A549 (cell line): ENCODE results near the gene PLIN3. TPM values are rescaled to one million over a fixed set of nuclear protein-coding genes. Genes with fewer than 3 reads are reported as not detected.

Experiments used
- ATAC-seq, 2 experiments: fragments of 200-7000 bp in 1 of 2; fragments of >200 bp in 1 of 2; cut with Nextera tagmentation in 1 of 2; cut with Tn5 transposase in 1 of 2; 3 replicates each; pipeline versions ENCODE4 v1.8.0 to v1.9.1; 2018 to 2020; ENCODE audit warnings: mild to moderate bottlenecking in 1 of 2, moderate library complexity in 1 of 2
- CTCF ChIA-PET: fragments of 300-600 bp; sonication (Branson Sonifier 250); formaldehyde crosslinking; extraction: SDS; loops from one replicate; lab custom pipeline; 2021; ENCODE audit warnings: antibody characterized with exemption, inconsistent platforms; lab: Yijun Ruan, JAX
- POLR2A ChIA-PET: fragments of 350-600 bp; formaldehyde crosslinking; extraction: SDS; loops from one replicate; lab custom pipeline; 2021; ENCODE audit warnings: antibody characterized with exemption, inconsistent platforms; lab: Yijun Ruan, JAX
- DNase-seq, 2 experiments: peaks; one replicate each; pipeline versions ENCODE4 v3.0.0 to v3.0.0-alpha.2; 2011 to 2016; ENCODE audit warnings: low read depth in 1 of 2, low spot score in 1 of 2
- FAIRE-seq: peaks from 2 replicates; lab custom pipeline; 2011; peaks lifted over from hg19 to GRCh38; lab: Jason Lieb, UNC
- H3K27ac ChIP-seq, 2 experiments: fragments of >200 bp; sonication (Bioruptor Twin); formaldehyde crosslinking; 3 replicates each; pipeline ENCODE4 v1.5.1; 2016 to 2017
- H3K4me1 ChIP-seq: fragments of >200 bp; sonication (Bioruptor Twin); formaldehyde crosslinking; 3 replicates; pipeline ENCODE4 v1.6.1; 2016
- H3K4me2 ChIP-seq: fragments of >200 bp; sonication (Bioruptor Twin); formaldehyde crosslinking; 3 replicates; pipeline ENCODE4 v1.6.1; 2016
- H3K4me3 ChIP-seq: fragments of >200 bp; sonication (Bioruptor Twin); formaldehyde crosslinking; 3 replicates; pipeline ENCODE4 v1.5.1; 2016
- H3K9me3 ChIP-seq: fragments of >200 bp; sonication (Bioruptor Twin); formaldehyde crosslinking; 3 replicates; pipeline ENCODE4 v1.6.1; 2016
- BHLHE40 ChIP-seq: IDR thresholded peaks from 2 replicates; pipeline ENCODE4 v1.6.1; 2012; ENCODE audit warnings: low read depth, low read length, inconsistent platforms
- CBX8 ChIP-seq: fragments of 200-600 bp; sonication (generic); IDR thresholded peaks from 2 replicates; pipeline ENCODE4 v1.6.1; 2016
- CEBPB ChIP-seq, 2 experiments: fragments of >200 bp in 1 of 2; sonication (Bioruptor Twin) in 1 of 2; formaldehyde crosslinking in 1 of 2; IDR thresholded peaks; 2 replicates each; pipeline ENCODE4 v1.6.1; 2012 to 2016
- CHD4 ChIP-seq: fragments of 200-600 bp; sonication (generic); IDR thresholded peaks from 2 replicates; pipeline ENCODE4 v1.6.1; 2016; ENCODE audit warnings: antibody characterized with exemption, mild to moderate bottlenecking, borderline replicate concordance
- CTCF ChIP-seq: fragments of >200 bp; sonication (Bioruptor Twin); formaldehyde crosslinking; IDR thresholded peaks from 3 replicates; pipeline ENCODE4 v1.5.1; 2016
- EHMT2 ChIP-seq: fragments of 200-600 bp; sonication (generic); IDR thresholded peaks from 2 replicates; pipeline ENCODE4 v1.6.1; 2016; ENCODE audit warnings: antibody characterized with exemption, low read depth, mild to moderate bottlenecking, moderate library complexity
- FOSB ChIP-seq: fragments of 250-450 bp; sonication (Bioruptor Pico); IDR thresholded peaks from 2 replicates; pipeline ENCODE4 v1.5.0; 2020; ENCODE audit warnings: mild to moderate bottlenecking, moderate library complexity
- FOSL2 ChIP-seq, 2 experiments: fragments of 450-650 bp in 1 of 2; fragments of >200 bp in 1 of 2; sonication (Bioruptor Twin) in 1 of 2; formaldehyde crosslinking; IDR thresholded peaks; 2 replicates each; pipeline versions ENCODE4 v1.5.0 to v1.6.1; 2016 to 2020; ENCODE audit warnings: mild to moderate bottlenecking in 1 of 2, moderate library complexity in 1 of 2
- FOXS1 ChIP-seq: fragments of 250-450 bp; sonication (Bioruptor Pico); IDR thresholded peaks from 2 replicates; pipeline ENCODE4 v1.5.0; 2020; ENCODE audit warnings: mild to moderate bottlenecking, moderate library complexity
- HDAC2 ChIP-seq: fragments of 200-600 bp; sonication (generic); IDR thresholded peaks from 2 replicates; pipeline ENCODE4 v1.6.1; 2016
- HOXA7 ChIP-seq: fragments of 250-450 bp; sonication (Bioruptor Pico); IDR thresholded peaks from 2 replicates; pipeline ENCODE4 v1.5.0; 2020; ENCODE audit warnings: mild to moderate bottlenecking, moderate library complexity
- MAFK ChIP-seq: fragments of 450-650 bp; IDR thresholded peaks from 2 replicates; pipeline ENCODE4 v1.6.1; 2014; ENCODE audit not compliant: partially characterized antibody
- NFE2L2 ChIP-seq: fragments of 150-350 bp; conservative IDR thresholded peaks from 2 replicates; pipeline ENCODE4 v1.6.1; 2014; ENCODE audit warnings: low read length
- NPAS2 ChIP-seq: fragments of 250-450 bp; sonication (Bioruptor Pico); IDR thresholded peaks from 2 replicates; pipeline ENCODE4 v1.8.0; 2022; ENCODE audit warnings: mild to moderate bottlenecking, moderate library complexity, borderline replicate concordance
- NR3C1 ChIP-seq: fragments of >200 bp; sonication (Bioruptor Twin); formaldehyde crosslinking; IDR thresholded peaks from 3 replicates; pipeline ENCODE4 v1.6.1; 2017
- RAD21 ChIP-seq, 2 experiments: fragments of >200 bp in 1 of 2; sonication (Bioruptor Twin) in 1 of 2; formaldehyde crosslinking in 1 of 2; IDR thresholded peaks in 1 of 2; conservative IDR thresholded peaks in 1 of 2; 2 replicates in 1 of 2; 3 replicates in 1 of 2; pipeline ENCODE4 v1.6.1; 2012 to 2018; ENCODE audit warnings: inconsistent platforms in 1 of 2
- RCOR1 ChIP-seq: fragments of 150-350 bp; IDR thresholded peaks from 2 replicates; pipeline ENCODE4 v1.6.1; 2014; ENCODE audit warnings: antibody characterized with exemption, low read length, low read depth
- ZNF302 ChIP-seq: fragments of 250-450 bp; sonication (Bioruptor Pico); IDR thresholded peaks from 2 replicates; pipeline ENCODE4 v1.9.0; 2021; ENCODE audit warnings: inconsistent platforms, mild to moderate bottlenecking, moderate library complexity
- ZSCAN20 ChIP-seq: fragments of 250-450 bp; sonication (Bioruptor Pico); IDR thresholded peaks from 2 replicates; pipeline ENCODE4 v1.8.0; 2022; ENCODE audit warnings: mild to moderate bottlenecking, moderate library complexity
- WGBS: methylation state at CpG from one replicate; pipeline ENCODE4 v1.1.6; 2017; ENCODE audit errors: missing lambda C conversion rate; 5-methylcytosine and 5-hydroxymethylcytosine counted together
- polyA plus RNA-seq, 4 experiments: library from polyadenylated mRNA; depleted of rRNA in 3 of 4; stranded (reverse); fragments of >200 nt; fragmentation: RNase III in 1 of 4; extraction: RNeasy Plus Mini Kit Qiagen cat#74134 plus additional on column Dnase treatment in 1 of 4; gene quantifications; 2 replicates in 3 of 4; 3 replicates in 1 of 4; pipeline ENCODE4 v1.2.3, GENCODE V29; 2011 to 2017
- TF ChIP-seq, protein P1 (sequence below): fragments of 450-650 bp; IDR thresholded peaks from 2 replicates; pipeline ENCODE4 v1.6.1; 2014; ENCODE audit warnings: antibody characterized with exemption
- TF ChIP-seq, protein P2 (sequence below): fragments of 250-450 bp; sonication (Bioruptor Pico); IDR thresholded peaks from 2 replicates; pipeline ENCODE4 v1.5.0; 2021; ENCODE audit warnings: mild to moderate bottlenecking, moderate library complexity, borderline replicate concordance

Gene PLIN3
- polyA plus RNA-seq, 2 of the 4 experiments (the other 2 are of a cell fraction): 30.1 to 84.3 TPM

DNA sequence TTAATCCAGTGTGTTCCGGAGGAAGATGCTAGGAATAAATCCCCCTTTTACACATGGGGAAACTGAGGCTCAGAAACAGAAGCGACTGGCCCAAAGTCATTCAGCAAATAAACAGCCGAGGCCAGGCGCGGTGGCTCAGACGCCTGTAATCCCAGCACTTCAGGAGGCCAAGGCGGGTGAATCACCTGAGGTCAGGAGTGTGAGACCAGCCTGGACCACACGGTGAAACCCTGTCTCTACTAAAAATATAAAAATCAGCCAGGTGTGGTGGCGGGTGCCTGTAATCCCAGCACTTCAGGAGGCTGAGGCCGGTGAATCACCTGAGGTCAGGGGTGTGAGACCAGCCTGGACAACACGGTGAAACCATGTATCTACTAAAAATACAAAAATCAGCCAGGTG, 11.6 kb upstream of the PLIN3 start:
- CTCF ChIA-PET: interaction anchor here (1.2 kb wide), 1 partner anchor 154 kb away, joined by 3 read pairs; no protein-coding TSS in a partner anchor
- no peak for FAIRE-seq

DNA sequence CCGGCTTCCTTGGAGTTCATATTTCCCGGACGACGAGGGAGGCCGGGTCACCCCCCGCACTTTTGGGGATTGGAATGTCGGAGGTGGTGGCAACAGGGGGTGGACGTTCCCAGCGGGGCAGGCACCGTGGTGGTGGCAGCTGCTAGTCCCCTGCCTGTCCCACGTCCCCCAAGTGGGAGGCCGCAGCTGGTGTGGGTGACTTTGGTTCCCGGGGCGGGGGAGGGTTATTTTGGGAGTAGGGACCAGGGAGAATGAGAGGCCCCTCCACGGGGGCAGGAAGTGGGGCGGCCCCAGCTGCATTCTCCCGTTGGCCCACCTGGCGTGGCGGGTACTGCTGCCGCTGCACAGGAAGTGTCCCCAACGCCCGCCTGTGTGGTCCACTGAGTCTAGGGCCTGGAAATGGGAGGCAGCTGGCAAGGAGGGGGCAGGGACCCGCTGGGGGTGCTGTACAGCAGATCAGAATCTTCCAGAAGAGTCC, 11.1 kb upstream of the PLIN3 start:
- ATAC-seq (no peak), DNase-seq (no peak), FAIRE-seq (no peak)
- Histone ChIP-seq H3K4me2 (no peak overlapping the region), H3K27ac (no peak overlapping the region), H3K9me3 (no peaks in the 10 kb centered on the region)
- CTCF ChIA-PET: interaction anchor here (0.8 to 1.8 kb wide), 3 partner anchors 13 to 155 kb away, joined by 3 to 8 read pairs (median 3); no protein-coding TSS in a partner anchor
- POLR2A ChIA-PET: no interaction called here
- TF ChIP-seq FOXS1 (CRISPR knock-in tag) (no peak), NFE2L2 (no peak), EHMT2 (no peak), HOXA7 (CRISPR knock-in tag) (no peak), NR3C1 (no peak), CBX8 (no peak), ZSCAN20 (CRISPR knock-in tag) (no peak), FOSB (no peak), RCOR1 (no peak), CTCF (no peak), MAFK (no peak), FOSL2 (IDR thresholded peaks at IDR 0.05) (no peak), FOSL2 (CRISPR knock-in tag; IDR thresholded peaks at IDR 0.05) (no peak), CHD4 (no peak), RAD21 (conservative IDR thresholded peaks at IDR 0.05 in 1 of 2, IDR thresholded peaks at IDR 0.05 in 1 of 2) (no peak)
- TF ChIP-seq, protein P1, sequence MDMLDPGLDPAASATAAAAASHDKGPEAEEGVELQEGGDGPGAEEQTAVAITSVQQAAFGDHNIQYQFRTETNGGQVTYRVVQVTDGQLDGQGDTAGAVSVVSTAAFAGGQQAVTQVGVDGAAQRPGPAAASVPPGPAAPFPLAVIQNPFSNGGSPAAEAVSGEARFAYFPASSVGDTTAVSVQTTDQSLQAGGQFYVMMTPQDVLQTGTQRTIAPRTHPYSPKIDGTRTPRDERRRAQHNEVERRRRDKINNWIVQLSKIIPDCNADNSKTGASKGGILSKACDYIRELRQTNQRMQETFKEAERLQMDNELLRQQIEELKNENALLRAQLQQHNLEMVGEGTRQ: no peak
- TF ChIP-seq, protein P2, sequence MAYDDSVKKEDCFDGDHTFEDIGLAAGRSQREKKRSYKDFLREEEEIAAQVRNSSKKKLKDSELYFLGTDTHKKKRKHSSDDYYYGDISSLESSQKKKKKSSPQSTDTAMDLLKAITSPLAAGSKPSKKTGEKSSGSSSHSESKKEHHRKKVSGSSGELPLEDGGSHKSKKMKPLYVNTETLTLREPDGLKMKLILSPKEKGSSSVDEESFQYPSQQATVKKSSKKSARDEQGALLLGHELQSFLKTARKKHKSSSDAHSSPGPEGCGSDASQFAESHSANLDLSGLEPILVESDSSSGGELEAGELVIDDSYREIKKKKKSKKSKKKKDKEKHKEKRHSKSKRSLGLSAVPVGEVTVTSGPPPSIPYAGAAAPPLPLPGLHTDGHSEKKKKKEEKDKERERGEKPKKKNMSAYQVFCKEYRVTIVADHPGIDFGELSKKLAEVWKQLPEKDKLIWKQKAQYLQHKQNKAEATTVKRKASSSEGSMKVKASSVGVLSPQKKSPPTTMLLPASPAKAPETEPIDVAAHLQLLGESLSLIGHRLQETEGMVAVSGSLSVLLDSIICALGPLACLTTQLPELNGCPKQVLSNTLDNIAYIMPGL: no peak
- TF ChIP-seq, all 56 proteins: peak for 0
- 71% methylated on average over 7 of the region's 23 CpGs for WGBS
- Histone ChIP-seq H3K4me3 (no peak overlapping the region), H3K4me1 (no peaks in the 10 kb centered on the region)

More for the DNA sequence above, 11.6 kb upstream of the PLIN3 start:
- DNase-seq (no peak), ATAC-seq (no peak)
- 79% methylated on average over 11 of the region's 11 CpGs for WGBS
- POLR2A ChIA-PET: interaction anchor here (0.7 kb wide), 1 partner anchor 32 kb away, joined by 3 read pairs; no protein-coding TSS in a partner anchor
- TF ChIP-seq HDAC2: no peak
- TF ChIP-seq MAFK: no peak
- no peak for TF ChIP-seq FOXS1 (CRISPR knock-in tag)
- no peak overlapping the region for H3K4me2 ChIP-seq
- H3K4me3 ChIP-seq: no peak overlapping the region
- H3K9me3 ChIP-seq: no peaks in the 10 kb centered on the region
- H3K4me1 ChIP-seq: no peaks in the 10 kb centered on the region
- H3K27ac ChIP-seq: no peak overlapping the region

DNA sequence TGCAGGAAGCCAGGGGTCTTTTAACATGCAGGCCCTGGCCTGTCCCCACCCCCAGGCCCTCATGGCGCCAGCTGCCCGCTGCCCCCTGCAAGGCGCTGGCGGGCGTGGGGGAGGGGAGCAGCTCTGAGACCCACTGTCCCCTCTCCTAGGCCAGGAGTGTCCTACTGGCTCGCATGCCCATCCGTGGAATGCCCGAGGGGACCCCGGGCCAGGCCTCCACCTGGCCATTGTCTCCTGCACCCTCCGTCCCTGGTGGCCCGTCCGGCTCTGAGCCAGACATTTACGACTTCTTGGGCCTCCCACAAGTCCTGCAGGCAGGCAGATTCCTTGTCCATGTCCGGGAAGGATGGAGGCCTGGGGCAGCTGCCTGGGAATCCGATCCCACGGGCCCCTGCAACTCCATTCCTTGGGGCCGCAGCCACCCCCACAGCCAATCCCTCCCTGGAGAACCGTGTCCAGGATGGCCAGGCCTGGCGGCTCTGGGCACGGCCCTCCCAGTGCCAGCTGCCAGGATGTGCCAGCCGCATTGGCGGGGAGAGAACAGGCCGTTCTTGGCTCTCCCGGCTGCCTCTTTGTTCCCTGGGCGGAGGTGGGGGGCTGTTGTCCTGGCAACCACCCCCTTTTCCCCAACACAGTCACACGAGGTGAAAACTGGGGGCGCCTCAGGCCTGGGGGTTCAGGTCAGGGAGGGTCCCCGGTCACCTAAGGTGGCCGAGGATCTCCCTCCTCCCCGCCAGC, 10.5 kb upstream of the PLIN3 start:
- no peak for TF ChIP-seq RAD21 (conservative IDR thresholded peaks at IDR 0.05 in 1 of 2, IDR thresholded peaks at IDR 0.05 in 1 of 2)
- no peak for TF ChIP-seq NPAS2 (CRISPR knock-in tag)
- TF ChIP-seq CEBPB (IDR thresholded peaks at IDR 0.05): no peak
- TF ChIP-seq ZNF302: no peak
- no peak for TF ChIP-seq BHLHE40
- no peak; a peak in 1 of 6 replicates for ATAC-seq
- POLR2A ChIA-PET: no interaction called here
- Histone ChIP-seq H3K27ac (0 out of 6 replicates have a peak overlapping the region, but pooled peaks of 1 of the 2 experiments have one; percentile 13), H3K4me1 (no peaks in the 10 kb centered on the region), H3K4me2 (no peak overlapping the region), H3K4me3 (no peak overlapping the region), H3K9me3 (no peaks in the 10 kb centered on the region)
- no peak for FAIRE-seq
- CTCF ChIA-PET: interaction anchor here (0.8 to 1.8 kb wide), 2 partner anchors 14 to 34 kb away, joined by 3 to 8 read pairs; no protein-coding TSS in a partner anchor
- WGBS: 73% methylated on average over 11 of the region's 30 CpGs
- DNase-seq: no peak
